NCI-H2081 (cell line): ENCODE data around the gene MPPED1.

Experiments used
- DNase-seq, 2 experiments: peaks; one replicate each; lab custom pipeline; 2025; lab: John Stamatoyannopoulos, UW

MPPED1 gene

GRCh38 chr22:43476751-43477725 lies 65.2 kb downstream of the MPPED1 start:
- DNase-seq: no peak

GRCh38 chr22:43477966-43478365 lies 66.2 kb downstream of the MPPED1 start:
- no peak for DNase-seq

GRCh38 chr22:43478621-43479300 lies 66.9 kb downstream of the MPPED1 start:
- no peak for DNase-seq

GRCh38 chr22:43479301-43479950 lies 67.6 kb downstream of the MPPED1 start:
- no peak for DNase-seq

- no peak for DNase-seq
These were observed 68.1 kb downstream of the MPPED1 start for GRCh38 chr22:43479962-43480361.

GRCh38 chr22:43481568-43482317 lies 69.9 kb downstream of the MPPED1 start:
- DNase-seq: no peak

GRCh38 chr22:43482318-43482625 lies 70.5 kb downstream of the MPPED1 start:
- DNase-seq: no peak

- no peak for DNase-seq
These were observed 71.5 kb downstream of the MPPED1 start for GRCh38 chr22:43483266-43483665.

- no peak for DNase-seq
These were observed 71.9 kb downstream of the MPPED1 start for GRCh38 chr22:43483669-43484068.

GRCh38 chr22:43484227-43484626 lies 72.4 kb downstream of the MPPED1 start:
- DNase-seq: no peak

- DNase-seq: no peak
These were observed 73.8 kb downstream of the MPPED1 start for GRCh38 chr22:43485502-43486089.

- DNase-seq: no peak
These were observed 75.7 kb downstream of the MPPED1 start for GRCh38 chr22:43487311-43488030.

GRCh38 chr22:43488031-43488866 lies 76.4 kb downstream of the MPPED1 start:
- no peak for DNase-seq

- no peak for DNase-seq
These were observed 77.1 kb downstream of the MPPED1 start for GRCh38 chr22:43488937-43489336.

- DNase-seq: no peak
These were observed 78.5 kb downstream of the MPPED1 start for GRCh38 chr22:43490311-43490710.

GRCh38 chr22:43491177-43491576 lies 79.4 kb downstream of the MPPED1 start:
- DNase-seq: no peak

- DNase-seq: no peak
These were observed 79.9 kb downstream of the MPPED1 start for GRCh38 chr22:43491737-43492136.

GRCh38 chr22:43493297-43493696 lies 81.5 kb downstream of the MPPED1 start:
- no peak for DNase-seq

GRCh38 chr22:43497956-43498855 lies 86.4 kb downstream of the MPPED1 start:
- no peak for DNase-seq
